ENCODE measurements around the gene DNAH14.

DNA sequence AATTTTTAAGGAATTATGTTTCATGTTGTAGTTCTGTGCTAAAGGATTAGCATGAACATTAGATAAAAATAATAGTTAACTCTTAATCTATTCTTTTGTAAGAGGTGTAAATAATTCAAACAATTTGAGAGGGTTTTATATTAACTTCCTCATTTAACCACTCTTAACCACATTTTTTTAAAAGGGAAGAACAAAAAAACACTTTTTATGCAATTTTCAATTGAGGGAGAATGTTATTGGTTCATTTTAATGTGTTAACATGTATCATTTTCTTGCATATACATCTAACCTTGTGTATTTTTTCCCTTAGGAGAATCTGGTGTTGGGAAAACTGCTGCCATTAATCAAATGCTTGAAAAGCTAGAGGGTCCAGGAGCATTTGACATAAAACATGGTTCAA is 329.3 kb downstream of the DNAH14 start:
- TF ChIP-seq YY1 (IDR thresholded peaks at IDR 0.05; ENCODE audit: insufficient read depth, insufficient read length) (no peak), ZNF274 (IDR thresholded peaks at IDR 0.05; ENCODE audit: low read depth, low read length) (no peak), SUZ12 (IDR thresholded peaks at IDR 0.05; ENCODE audit: extremely low read depth, insufficient read depth, insufficient read length) (no peak)

Data from NT2/D1 (cell line).